NCI-H2227 (cell line): ENCODE data around the gene PRR15L.
"Not testable (repeated sequence)": the region's sequence is repeated elsewhere in the genome, so short reads cannot be mapped to it uniquely, and the experiment has no call there.

Experiments used
- DNase-seq: peaks from one replicate; lab custom pipeline; 2025; ENCODE audit not compliant: unreplicated experiment; lab: John Stamatoyannopoulos, UW

Gene PRR15L

GRCh38 chr17:47941246-47942095 is 16.2 kb downstream of the PRR15L start, which contains the start of gene PNPO:
Gene PNPO (plus strand): TSS chr17:47941571. CDS start chr17:47941676, 105 bp downstream.
- peak; percentile 97 for DNase-seq

- DNase-seq, result no peak
These were observed 19.7 kb downstream of the PRR15L start for GRCh38 chr17:47937941-47938340.

GRCh38 chr17:47935961-47936360 is 21.7 kb downstream of the PRR15L start:
- no peak for DNase-seq

GRCh38 chr17:47935468-47935867 is 22.2 kb downstream of the PRR15L start:
- not testable (repeated sequence) for DNase-seq

- no peak for DNase-seq
These were observed 22.8 kb downstream of the PRR15L start for GRCh38 chr17:47934856-47935255.

- no peak for DNase-seq
These were observed 25.8 kb downstream of the PRR15L start for GRCh38 chr17:47931848-47932247.

GRCh38 chr17:47929218-47930000 is 28.3 kb downstream of the PRR15L start:
- DNase-seq, result no peak

- no peak for DNase-seq
These were observed 29.3 kb downstream of the PRR15L start for GRCh38 chr17:47928415-47928814.

GRCh38 chr17:47927821-47928400 is 29.8 kb downstream of the PRR15L start:
- no peak for DNase-seq

- DNase-seq, result no peak
These were observed 32.0 kb downstream of the PRR15L start for GRCh38 chr17:47925678-47925988.

- no peak for DNase-seq
These were observed 32.7 kb downstream of the PRR15L start for GRCh38 chr17:47924785-47925677.

GRCh38 chr17:47919889-47920288 is 37.8 kb downstream of the PRR15L start:
- DNase-seq, result not testable (repeated sequence)

GRCh38 chr17:47918991-47919390 is 38.7 kb downstream of the PRR15L start:
- DNase-seq, result no peak

- DNase-seq, result no peak
These were observed 39.7 kb downstream of the PRR15L start for GRCh38 chr17:47918006-47918405.

GRCh38 chr17:47917581-47917980 is 40.1 kb downstream of the PRR15L start:
- DNase-seq, result no peak

- no peak for DNase-seq
These were observed 41.0 kb downstream of the PRR15L start for GRCh38 chr17:47916489-47917208.

GRCh38 chr17:47915776-47916398 is 41.8 kb downstream of the PRR15L start:
- DNase-seq, result no peak

- no peak for DNase-seq
These were observed 43.3 kb downstream of the PRR15L start for GRCh38 chr17:47914306-47914948.

- no peak for DNase-seq
These were observed 44.6 kb downstream of the PRR15L start for GRCh38 chr17:47913050-47913449.
